ENCODE measurements around the gene PDZD11.

The PDZD11 gene

DNA sequence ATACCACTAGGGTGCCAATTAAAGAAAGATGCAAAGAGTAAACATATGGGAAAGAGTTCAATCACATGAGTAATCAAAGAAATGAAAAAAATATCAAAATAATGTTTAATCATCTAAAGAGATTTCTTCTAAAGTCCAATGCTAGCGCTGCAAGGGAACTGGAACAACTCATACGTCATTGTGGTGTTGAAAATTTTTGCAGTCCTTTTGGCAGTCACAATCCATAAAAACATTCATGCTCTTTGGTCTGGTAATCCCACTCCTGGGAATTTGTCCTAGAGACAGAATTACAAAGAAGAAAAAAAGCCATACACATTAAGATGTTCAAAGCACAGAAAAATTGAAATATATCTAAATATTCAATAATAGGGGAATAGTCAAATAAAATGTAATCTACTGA is 34.3 kb downstream of the PDZD11 start:
- H3K79me2 ChIP-seq (ENCODE audit: low read length), result no peaks in the 10 kb centered on the region
- no peaks in the 10 kb centered on the region for H4K20me1 ChIP-seq (ENCODE audit: insufficient read depth, low read length)
- TF ChIP-seq CTCF (IDR thresholded peaks at IDR 0.05; ENCODE audit: low read depth, low read length), result no peak
- TF ChIP-seq EZH2phosphoT487 (IDR thresholded peaks at IDR 0.05; ENCODE audit: low read depth), result no peak
- no peaks in the 10 kb centered on the region for H3K36me3 ChIP-seq (replicated peaks; ENCODE audit: low read depth, low read length)
- no peak overlapping the region for H3K4me3 ChIP-seq (ENCODE audit: low read length)
- H3K9me3 ChIP-seq (ENCODE audit: insufficient read depth, low read length), result no peaks in the 10 kb centered on the region
- no peak overlapping the region for H2AFZ ChIP-seq (ENCODE audit: low read depth, low read length)
- H3K27ac ChIP-seq (ENCODE audit: low read length), result no peak overlapping the region
- H3K27me3 ChIP-seq (ENCODE audit: low read depth, low read length), result no peaks in the 10 kb centered on the region; the same call in 1 of the 2 replicates
- H3K9ac ChIP-seq (ENCODE audit: low read length), result no peak overlapping the region
- H3K4me1 ChIP-seq (ENCODE audit: low read length), result no peaks in the 10 kb centered on the region; the same call in 1 of the 2 replicates
- no peak overlapping the region for H3K4me2 ChIP-seq (ENCODE audit: low read length)

- no peaks in the 10 kb centered on the region; the same call in 1 of the 2 replicates for H3K4me1 ChIP-seq (ENCODE audit: low read length)
- H3K27ac ChIP-seq (ENCODE audit: low read length), result no peak overlapping the region
- no peak overlapping the region for H2AFZ ChIP-seq (ENCODE audit: low read depth, low read length)
Observed at GRCh38 chrX:70254909-70255308, 34.8 kb downstream of the PDZD11 start.

GRCh38 chrX:70254063-70254400 is 35.7 kb downstream of the PDZD11 start:
- no peak overlapping the region for H3K4me2 ChIP-seq (ENCODE audit: low read length)
- H3K4me1 ChIP-seq (ENCODE audit: low read length), result no peaks in the 10 kb centered on the region; the same call in 1 of the 2 replicates
- no peak overlapping the region for H3K4me3 ChIP-seq (ENCODE audit: low read length)
- TF ChIP-seq CTCF (IDR thresholded peaks at IDR 0.05; ENCODE audit: low read depth, low read length), result no peak
- TF ChIP-seq EZH2phosphoT487 (IDR thresholded peaks at IDR 0.05; ENCODE audit: low read depth), result no peak
- no peaks in the 10 kb centered on the region for H4K20me1 ChIP-seq (ENCODE audit: insufficient read depth, low read length)
- H3K9me3 ChIP-seq (ENCODE audit: insufficient read depth, low read length), result no peaks in the 10 kb centered on the region
- no peaks in the 10 kb centered on the region; the same call in 1 of the 2 replicates for H3K27me3 ChIP-seq (ENCODE audit: low read depth, low read length)
- H2AFZ ChIP-seq (ENCODE audit: low read depth, low read length), result no peak overlapping the region
- no peak overlapping the region for H3K9ac ChIP-seq (ENCODE audit: low read length)
- H3K27ac ChIP-seq (ENCODE audit: low read length), result no peak overlapping the region
- no peaks in the 10 kb centered on the region for H3K36me3 ChIP-seq (replicated peaks; ENCODE audit: low read depth, low read length)
- H3K79me2 ChIP-seq (ENCODE audit: low read length), result no peaks in the 10 kb centered on the region

More at GRCh38 chrX:70254909-70255308, 34.8 kb downstream of the PDZD11 start:
- Histone ChIP-seq H3K4me2 (ENCODE audit: low read length) (no peak overlapping the region), H3K9ac (ENCODE audit: low read length) (no peak overlapping the region), H3K4me3 (ENCODE audit: low read length) (no peak overlapping the region), H3K27me3 (ENCODE audit: low read depth, low read length) (no peaks in the 10 kb centered on the region; the same call in 1 of the 2 replicates), H3K79me2 (ENCODE audit: low read length) (no peaks in the 10 kb centered on the region), H3K36me3 (replicated peaks; ENCODE audit: low read depth, low read length) (no peaks in the 10 kb centered on the region), H4K20me1 (ENCODE audit: insufficient read depth, low read length) (no peaks in the 10 kb centered on the region), H3K9me3 (ENCODE audit: insufficient read depth, low read length) (no peaks in the 10 kb centered on the region)
- TF ChIP-seq CTCF (IDR thresholded peaks at IDR 0.05; ENCODE audit: low read depth, low read length), result no peak
- TF ChIP-seq EZH2phosphoT487 (IDR thresholded peaks at IDR 0.05; ENCODE audit: low read depth), result no peak

GRCh38 chrX:70253377-70254062 is 36.2 kb downstream of the PDZD11 start:
- no peak overlapping the region for H3K4me3 ChIP-seq (ENCODE audit: low read length)
- H3K9ac ChIP-seq (ENCODE audit: low read length), result no peak overlapping the region
- H3K27me3 ChIP-seq (ENCODE audit: low read depth, low read length), result no peaks in the 10 kb centered on the region; the same call in 1 of the 2 replicates
- H3K9me3 ChIP-seq (ENCODE audit: insufficient read depth, low read length), result no peaks in the 10 kb centered on the region
- TF ChIP-seq CTCF (IDR thresholded peaks at IDR 0.05; ENCODE audit: low read depth, low read length) (no peak), EZH2phosphoT487 (IDR thresholded peaks at IDR 0.05; ENCODE audit: low read depth) (no peak)
- H3K4me1 ChIP-seq (ENCODE audit: low read length), result no peaks in the 10 kb centered on the region; the same call in 1 of the 2 replicates
- H3K27ac ChIP-seq (ENCODE audit: low read length), result no peak overlapping the region
- H2AFZ ChIP-seq (ENCODE audit: low read depth, low read length), result no peak overlapping the region
- no peak overlapping the region for H3K4me2 ChIP-seq (ENCODE audit: low read length)
- no peaks in the 10 kb centered on the region for H3K79me2 ChIP-seq (ENCODE audit: low read length)
- no peaks in the 10 kb centered on the region for H3K36me3 ChIP-seq (replicated peaks; ENCODE audit: low read depth, low read length)
- no peaks in the 10 kb centered on the region for H4K20me1 ChIP-seq (ENCODE audit: insufficient read depth, low read length)
